ENCODE measurements around the gene PDK2.

DNA sequence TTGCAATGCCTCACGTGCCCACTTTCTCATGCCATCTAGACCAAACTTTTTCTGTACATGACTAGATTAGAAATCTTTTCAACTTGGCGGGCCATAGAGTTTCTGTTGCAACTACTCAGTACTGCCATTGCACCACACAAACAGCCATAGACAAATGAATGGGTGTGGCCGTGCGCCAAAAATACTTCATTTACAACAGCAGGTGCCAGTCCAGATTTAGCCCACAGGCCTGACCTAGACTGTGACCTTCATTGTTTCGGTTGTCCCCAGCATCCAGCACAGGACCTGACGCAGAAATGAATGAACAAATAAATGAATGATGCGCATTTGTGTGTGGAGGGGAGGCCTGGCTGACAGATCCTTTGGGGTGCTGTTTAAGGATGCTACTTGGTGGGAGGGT lies 14.3 kb upstream of the PDK2 start:
- TF ChIP-seq, protein P1, sequence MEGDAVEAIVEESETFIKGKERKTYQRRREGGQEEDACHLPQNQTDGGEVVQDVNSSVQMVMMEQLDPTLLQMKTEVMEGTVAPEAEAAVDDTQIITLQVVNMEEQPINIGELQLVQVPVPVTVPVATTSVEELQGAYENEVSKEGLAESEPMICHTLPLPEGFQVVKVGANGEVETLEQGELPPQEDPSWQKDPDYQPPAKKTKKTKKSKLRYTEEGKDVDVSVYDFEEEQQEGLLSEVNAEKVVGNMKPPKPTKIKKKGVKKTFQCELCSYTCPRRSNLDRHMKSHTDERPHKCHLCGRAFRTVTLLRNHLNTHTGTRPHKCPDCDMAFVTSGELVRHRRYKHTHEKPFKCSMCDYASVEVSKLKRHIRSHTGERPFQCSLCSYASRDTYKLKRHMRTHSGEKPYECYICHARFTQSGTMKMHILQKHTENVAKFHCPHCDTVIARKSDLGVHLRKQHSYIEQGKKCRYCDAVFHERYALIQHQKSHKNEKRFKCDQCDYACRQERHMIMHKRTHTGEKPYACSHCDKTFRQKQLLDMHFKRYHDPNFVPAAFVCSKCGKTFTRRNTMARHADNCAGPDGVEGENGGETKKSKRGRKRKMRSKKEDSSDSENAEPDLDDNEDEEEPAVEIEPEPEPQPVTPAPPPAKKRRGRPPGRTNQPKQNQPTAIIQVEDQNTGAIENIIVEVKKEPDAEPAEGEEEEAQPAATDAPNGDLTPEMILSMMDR (IDR thresholded peaks at IDR 0.05): no peak
- TF ChIP-seq POLR2AphosphoS5 (IDR thresholded peaks at IDR 0.05): no peak
